OCI-LY1 (cell line): Measurements from ENCODE around the gene GAGE10.

Source experiments
- H2AFZ ChIP-seq: fragments of 200-600 bp; sonication (generic), shearing (Covaris generic); 2 replicates; pipeline ENCODE4 v1.6.0; 2014; ENCODE audit warnings: antibody characterized with exemption, mild to moderate bottlenecking, low read length
- H3F3A ChIP-seq: fragments of 200-600 bp; sonication (generic), shearing (Covaris generic); 2 replicates; pipeline ENCODE4 v1.6.0; 2014; ENCODE audit warnings: mild to moderate bottlenecking, antibody characterized with exemption, low read length, moderate library complexity; ENCODE audit not compliant: insufficient read depth
- H3K27ac ChIP-seq: fragments of 200-600 bp; sonication (generic); 2 replicates; pipeline ENCODE4 v1.5.1; 2014; ENCODE audit warnings: low read length, mixed run types, mild to moderate bottlenecking, low read depth; ENCODE audit not compliant: poor library complexity, severe bottlenecking
- H3K27me3 ChIP-seq: fragments of 200-600 bp; sonication (generic); 2 replicates; pipeline ENCODE4 v1.6.0; 2014; ENCODE audit warnings: antibody characterized with exemption, mild to moderate bottlenecking, low read length, moderate library complexity; ENCODE audit not compliant: insufficient read depth
- H3K36me3 ChIP-seq: fragments of 200-600 bp; sonication (generic); 2 replicates; pipeline ENCODE4 v1.6.1; 2014; ENCODE audit warnings: mild to moderate bottlenecking, antibody characterized with exemption, low read length, moderate library complexity, mixed read lengths; ENCODE audit not compliant: insufficient read depth
- H3K4me1 ChIP-seq: fragments of 200-600 bp; sonication (generic); 2 replicates; pipeline ENCODE4 v1.5.1; 2014; ENCODE audit warnings: mild to moderate bottlenecking, low read length, moderate library complexity; ENCODE audit not compliant: insufficient read depth, severe bottlenecking
- H3K4me2 ChIP-seq: fragments of 200-600 bp; sonication (generic), shearing (Covaris generic); 2 replicates; pipeline ENCODE4 v1.6.1; 2014; ENCODE audit warnings: low read length
- H3K4me3 ChIP-seq: fragments of 200-600 bp; sonication (generic); 2 replicates; pipeline ENCODE4 v1.5.1; 2014; ENCODE audit warnings: low read length, low read depth, mild to moderate bottlenecking, mixed read lengths; ENCODE audit not compliant: poor library complexity, severe bottlenecking
- H3K79me2 ChIP-seq: fragments of 200-600 bp; shearing (Covaris generic); 2 replicates; pipeline ENCODE4 v1.6.1; 2016; ENCODE audit warnings: mixed run types, low read length, mixed read lengths; ENCODE audit not compliant: insufficient read depth
- H3K9ac ChIP-seq: fragments of 200-600 bp; sonication (generic), shearing (Covaris generic); 2 replicates; pipeline ENCODE4 v1.6.1; 2014; ENCODE audit warnings: mild to moderate bottlenecking, low read length, mixed read lengths
- H3K9me2 ChIP-seq: fragments of 200-600 bp; sonication (generic), shearing (Covaris generic); 2 replicates; pipeline ENCODE4 v1.6.1; 2014; ENCODE audit warnings: low read depth, mild to moderate bottlenecking, low read length, mixed read lengths
- H3K9me3 ChIP-seq: fragments of 200-600 bp; shearing (Covaris generic); 2 replicates; pipeline ENCODE4 v1.6.1; 2014; ENCODE audit warnings: low read length, mixed read lengths
- H4K20me1 ChIP-seq: fragments of 200-600 bp; sonication (generic), shearing (Covaris generic); 2 replicates; pipeline ENCODE4 v1.6.0; 2016; ENCODE audit warnings: mild to moderate bottlenecking, low read length; ENCODE audit not compliant: insufficient read depth
- CTCF ChIP-seq: fragments of 200-600 bp; sonication (generic), shearing (Covaris generic); IDR thresholded peaks from 2 replicates; pipeline ENCODE4 v1.5.1; 2017; ENCODE audit warnings: mild to moderate bottlenecking, antibody characterized with exemption, low read length, moderate library complexity, mixed read lengths
- EZH2 ChIP-seq: fragments of 200-600 bp; sonication (generic), shearing (Covaris generic); IDR thresholded peaks from 2 replicates; pipeline ENCODE4 v1.8.0; 2017; ENCODE audit warnings: borderline replicate concordance, mixed run types, mild to moderate bottlenecking, antibody characterized with exemption, low read length, moderate library complexity, mixed read lengths

GAGE10 gene

GRCh38 chrX:49278081-49278480, 25.4 kb upstream of the GAGE10 start:
- H3K4me3 ChIP-seq, result no peak overlapping the region
- no peak overlapping the region for H3K9ac ChIP-seq
- H3K27me3 ChIP-seq, result no peaks in the 10 kb centered on the region
- H3K4me2 ChIP-seq, result no peak overlapping the region
- H3K9me3 ChIP-seq, result no peaks in the 10 kb centered on the region
- no peak for TF ChIP-seq CTCF
- H3K36me3 ChIP-seq, result no peaks in the 10 kb centered on the region; the same call in 1 of the 2 replicates
- no peaks in the 10 kb centered on the region for H4K20me1 ChIP-seq
- no peak overlapping the region for H3K27ac ChIP-seq
- H3K9me2 ChIP-seq, result no peaks in the 10 kb centered on the region
- H2AFZ ChIP-seq, result no peak overlapping the region
- H3K79me2 ChIP-seq, result no peaks in the 10 kb centered on the region
- peaks cover under 1% of the 10 kb centered on the region for H3K4me1 ChIP-seq
- no peaks in the 10 kb centered on the region for H3F3A ChIP-seq

GRCh38 chrX:49282647-49283011, 20.8 kb upstream of the GAGE10 start:
- H3K9me3 ChIP-seq, result no peaks in the 10 kb centered on the region
- H3K9ac ChIP-seq, result no peak overlapping the region
- no peak overlapping the region for H3K4me3 ChIP-seq
- no peaks in the 10 kb centered on the region for H3K79me2 ChIP-seq
- H3K36me3 ChIP-seq, result no peaks in the 10 kb centered on the region; the same call in 1 of the 2 replicates
- no peaks in the 10 kb centered on the region for H3F3A ChIP-seq
- H3K27ac ChIP-seq, result no peak overlapping the region
- no peaks in the 10 kb centered on the region for H3K27me3 ChIP-seq
- H3K9me2 ChIP-seq, result no peaks in the 10 kb centered on the region
- H3K4me2 ChIP-seq, result no peak overlapping the region
- no peak overlapping the region for H2AFZ ChIP-seq
- H4K20me1 ChIP-seq, result no peaks in the 10 kb centered on the region
- TF ChIP-seq EZH2, result no peak
- no peaks in the 10 kb centered on the region for H3K4me1 ChIP-seq

- H3K4me3 ChIP-seq, result no peak overlapping the region
Observed at GRCh38 chrX:49284212-49284611, 19.2 kb upstream of the GAGE10 start.

More at GRCh38 chrX:49284212-49284611, 19.2 kb upstream of the GAGE10 start:
- H4K20me1 ChIP-seq, result no peaks in the 10 kb centered on the region
- no peaks in the 10 kb centered on the region for H3K9me2 ChIP-seq
- H3K36me3 ChIP-seq, result no peaks in the 10 kb centered on the region; the same call in 1 of the 2 replicates
- no peak overlapping the region for H3K4me2 ChIP-seq
- H3K9me3 ChIP-seq, result no peaks in the 10 kb centered on the region
- no peaks in the 10 kb centered on the region for H3F3A ChIP-seq
- no peaks in the 10 kb centered on the region for H3K4me1 ChIP-seq
- no peak overlapping the region for H2AFZ ChIP-seq
- H3K9ac ChIP-seq, result no peak overlapping the region
- no peak for TF ChIP-seq CTCF
- no peak for TF ChIP-seq EZH2
- H3K27me3 ChIP-seq, result no peaks in the 10 kb centered on the region
- no peak overlapping the region for H3K27ac ChIP-seq
- H3K79me2 ChIP-seq, result no peaks in the 10 kb centered on the region
